ENCODE measurements around the gene CELA1. TPM values are rescaled to one million over a fixed set of nuclear protein-coding genes. Genes with fewer than 3 reads are reported as not detected.

Gene CELA1
- total RNA-seq, 1 experiment from 2014 or later: not detected

DNA sequence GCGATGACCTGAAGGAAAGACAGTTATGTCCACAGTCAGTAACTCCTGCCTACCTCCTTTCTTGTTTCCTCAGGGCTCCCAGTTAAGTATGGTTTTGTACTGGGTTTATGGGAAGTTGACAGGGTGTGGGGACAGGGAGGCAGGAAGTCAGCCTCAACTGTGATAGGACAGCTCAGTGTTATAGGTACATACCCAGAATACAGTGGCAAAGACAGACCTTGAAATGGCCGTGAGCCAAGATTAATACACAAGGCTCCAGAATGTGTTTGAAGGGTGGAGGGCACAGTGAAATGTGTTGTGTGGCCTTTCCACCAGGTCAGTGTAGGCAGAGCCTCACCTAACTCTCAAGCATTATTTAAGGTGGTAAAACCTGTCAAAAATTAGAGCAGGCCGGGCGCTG lies 17.9 kb downstream of the CELA1 start:
- intact Hi-C loops (cut with micrococcal nuclease; ENCODE audit: unreplicated experiment): no loop called here
- H3K9me3 ChIP-seq (ENCODE audit: low read depth, low read length, poor library complexity, severe bottlenecking): no peaks in the 10 kb centered on the region
- no TSS peak for BruUV-seq (replicated peaks)

DNA sequence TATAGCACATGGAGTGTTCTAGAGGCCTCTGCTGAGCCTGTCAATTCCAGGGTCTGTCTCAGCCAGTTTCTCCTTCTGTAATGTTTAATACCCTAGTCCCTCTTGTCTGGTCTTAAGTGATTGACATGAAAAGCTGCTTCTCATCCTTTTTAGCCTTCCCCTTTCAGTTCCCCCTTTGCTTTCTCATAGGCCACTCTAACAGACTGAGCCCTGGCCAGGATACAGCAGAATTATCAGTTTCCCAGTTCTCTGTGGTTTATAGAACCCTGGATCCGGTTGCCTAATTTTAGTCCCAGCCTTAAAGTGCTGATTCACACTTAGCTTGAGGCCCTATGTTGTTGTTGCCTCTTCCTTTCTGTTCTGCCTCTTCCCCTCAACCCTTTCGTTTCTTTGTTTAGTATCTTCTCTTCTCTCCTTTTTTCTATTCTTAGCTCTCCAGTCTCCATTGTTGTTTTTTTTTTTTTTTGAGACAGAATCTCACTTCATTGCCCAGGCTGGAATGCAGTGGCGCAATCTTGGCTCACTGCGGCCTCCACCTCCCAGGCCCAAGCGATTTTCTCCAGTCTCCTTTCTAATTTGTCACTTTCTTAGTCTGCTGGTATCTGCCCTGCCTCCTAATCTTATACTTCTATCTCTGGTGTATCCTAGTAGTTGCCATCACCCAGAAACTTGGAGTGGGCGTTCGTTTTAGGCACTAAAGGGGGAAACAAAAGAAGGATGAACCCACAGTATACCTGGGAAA lies 19.6 kb downstream of the CELA1 start:
- H3K36me3 ChIP-seq (ENCODE audit: insufficient read depth, low read length, poor library complexity, severe bottlenecking): no peaks in the 10 kb centered on the region
- no peaks in the 10 kb centered on the region for H3K9me3 ChIP-seq (ENCODE audit: low read depth, low read length, poor library complexity, severe bottlenecking)
- BruUV-seq (replicated peaks): no TSS peak
- intact Hi-C loops (cut with micrococcal nuclease; ENCODE audit: unreplicated experiment): no loop called here
- no peak overlapping the region for H3K27ac ChIP-seq (ENCODE audit: low read depth, low read length, poor library complexity, severe bottlenecking)
- ChIA-PET POLR2A (ENCODE audit: low non-redundant PET) (interaction anchor here (0.6 kb wide), 1 partner anchor 197 kb away, joined by 4 read pairs; no protein-coding TSS in a partner anchor), CTCF (no interaction called here)
- H3K4me3 ChIP-seq (ENCODE audit: low read depth, low read length, poor library complexity, severe bottlenecking): no peak overlapping the region
- H3K4me1 ChIP-seq (ENCODE audit: insufficient read depth, low read length, poor library complexity, severe bottlenecking): no peaks in the 10 kb centered on the region
- peak; percentile 23 for DNase-seq (ENCODE audit: low spot score)
- H3K27me3 ChIP-seq (replicated peaks; ENCODE audit: insufficient read depth, low read depth, low read length, poor library complexity): no peaks in the 10 kb centered on the region
- no peak for TF ChIP-seq EZH2 (IDR thresholded peaks at IDR 0.05; ENCODE audit: borderline replicate concordance, low read depth, low read length, poor library complexity, severe bottlenecking)
- TF ChIP-seq, protein P1, sequence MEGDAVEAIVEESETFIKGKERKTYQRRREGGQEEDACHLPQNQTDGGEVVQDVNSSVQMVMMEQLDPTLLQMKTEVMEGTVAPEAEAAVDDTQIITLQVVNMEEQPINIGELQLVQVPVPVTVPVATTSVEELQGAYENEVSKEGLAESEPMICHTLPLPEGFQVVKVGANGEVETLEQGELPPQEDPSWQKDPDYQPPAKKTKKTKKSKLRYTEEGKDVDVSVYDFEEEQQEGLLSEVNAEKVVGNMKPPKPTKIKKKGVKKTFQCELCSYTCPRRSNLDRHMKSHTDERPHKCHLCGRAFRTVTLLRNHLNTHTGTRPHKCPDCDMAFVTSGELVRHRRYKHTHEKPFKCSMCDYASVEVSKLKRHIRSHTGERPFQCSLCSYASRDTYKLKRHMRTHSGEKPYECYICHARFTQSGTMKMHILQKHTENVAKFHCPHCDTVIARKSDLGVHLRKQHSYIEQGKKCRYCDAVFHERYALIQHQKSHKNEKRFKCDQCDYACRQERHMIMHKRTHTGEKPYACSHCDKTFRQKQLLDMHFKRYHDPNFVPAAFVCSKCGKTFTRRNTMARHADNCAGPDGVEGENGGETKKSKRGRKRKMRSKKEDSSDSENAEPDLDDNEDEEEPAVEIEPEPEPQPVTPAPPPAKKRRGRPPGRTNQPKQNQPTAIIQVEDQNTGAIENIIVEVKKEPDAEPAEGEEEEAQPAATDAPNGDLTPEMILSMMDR (conservative IDR thresholded peaks at IDR 0.05; ENCODE audit: low read depth, low read length): no peak

More for the DNA sequence above, 17.9 kb downstream of the CELA1 start:
- ChIA-PET POLR2A (ENCODE audit: low non-redundant PET) (no interaction called here), CTCF (no interaction called here)
- TF ChIP-seq, protein P1 (conservative IDR thresholded peaks at IDR 0.05; ENCODE audit: low read depth, low read length): no peak
- no peak for TF ChIP-seq EZH2 (IDR thresholded peaks at IDR 0.05; ENCODE audit: borderline replicate concordance, low read depth, low read length, poor library complexity, severe bottlenecking)
- Histone ChIP-seq H3K27ac (ENCODE audit: low read depth, low read length, poor library complexity, severe bottlenecking) (no peak overlapping the region), H3K4me1 (ENCODE audit: insufficient read depth, low read length, poor library complexity, severe bottlenecking) (no peaks in the 10 kb centered on the region), H3K36me3 (ENCODE audit: insufficient read depth, low read length, poor library complexity, severe bottlenecking) (no peaks in the 10 kb centered on the region), H3K4me3 (ENCODE audit: low read depth, low read length, poor library complexity, severe bottlenecking) (no peak overlapping the region), H3K27me3 (replicated peaks; ENCODE audit: insufficient read depth, low read depth, low read length, poor library complexity) (no peaks in the 10 kb centered on the region)
- no peak for DNase-seq (ENCODE audit: low spot score)

DNA sequence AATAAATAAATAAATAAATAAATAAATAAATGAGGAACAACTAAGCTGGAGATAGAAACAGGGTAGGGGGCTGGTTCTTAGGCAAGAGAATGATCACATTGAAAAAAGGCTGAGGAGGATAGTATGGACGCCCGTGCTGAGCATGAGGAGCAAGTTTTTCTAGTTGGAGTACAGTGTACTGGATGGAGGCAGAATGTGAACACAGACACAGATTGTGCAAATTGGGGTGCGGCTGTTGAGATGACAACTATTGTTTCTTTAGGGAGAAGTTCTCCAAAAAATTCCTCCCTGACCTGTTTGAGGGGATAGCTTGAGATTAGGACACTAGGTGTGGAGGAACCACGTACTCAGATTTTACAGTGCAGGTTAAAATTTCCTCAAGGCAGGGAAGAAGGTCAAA lies 21.5 kb downstream of the CELA1 start:
- H3K27me3 ChIP-seq (replicated peaks; ENCODE audit: insufficient read depth, low read depth, low read length, poor library complexity): no peaks in the 10 kb centered on the region
- ChIA-PET POLR2A (ENCODE audit: low non-redundant PET) (no interaction called here), CTCF (no interaction called here)
- no peak overlapping the region for H3K27ac ChIP-seq (ENCODE audit: low read depth, low read length, poor library complexity, severe bottlenecking)
- intact Hi-C loops (cut with micrococcal nuclease; ENCODE audit: unreplicated experiment): no loop called here
- no peak for DNase-seq (ENCODE audit: low spot score)
- BruUV-seq (replicated peaks): no TSS peak
- TF ChIP-seq, protein P1 (conservative IDR thresholded peaks at IDR 0.05; ENCODE audit: low read depth, low read length): no peak
- TF ChIP-seq EZH2 (IDR thresholded peaks at IDR 0.05; ENCODE audit: borderline replicate concordance, low read depth, low read length, poor library complexity, severe bottlenecking): no peak
- H3K9me3 ChIP-seq (ENCODE audit: low read depth, low read length, poor library complexity, severe bottlenecking): no peaks in the 10 kb centered on the region
- no peak overlapping the region for H3K4me3 ChIP-seq (ENCODE audit: low read depth, low read length, poor library complexity, severe bottlenecking)
- H3K36me3 ChIP-seq (ENCODE audit: insufficient read depth, low read length, poor library complexity, severe bottlenecking): no peaks in the 10 kb centered on the region
- no peaks in the 10 kb centered on the region for H3K4me1 ChIP-seq (ENCODE audit: insufficient read depth, low read length, poor library complexity, severe bottlenecking)
